Globus pallidus (tissue), 1 donor: ENCODE measurements around the gene ACAP2.

Experiments
- DNase-seq: peaks from one replicate; pipeline ENCODE4 v3.0.0-alpha.2; 2015; ENCODE audit warnings: low spot score

ACAP2 gene

GRCh38 chr3:195259475-195260279 lies 183.1 kb downstream of the ACAP2 start:
- DNase-seq, result peak; percentile 62

DNA sequence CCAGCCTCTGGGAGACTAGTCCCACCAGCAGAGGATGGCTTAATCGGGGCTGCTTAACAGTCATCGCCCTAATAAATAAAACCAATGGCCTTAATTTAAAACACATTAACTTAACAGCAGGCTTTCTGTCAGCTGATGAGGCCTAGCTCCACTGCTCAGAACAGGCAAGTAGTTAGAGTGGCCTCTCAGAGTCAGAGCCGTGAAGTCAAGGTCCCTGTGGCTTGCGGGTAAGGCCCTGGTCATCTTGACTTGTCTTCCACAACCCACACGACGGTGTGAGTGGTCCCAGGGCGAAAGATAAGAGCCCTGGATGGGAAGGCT lies 183.7 kb downstream of the ACAP2 start:
- no peak for DNase-seq

- no peak for DNase-seq
Observed at GRCh38 chr3:195258449-195259153, 184.2 kb downstream of the ACAP2 start.

GRCh38 chr3:195257454-195258448 lies 185.1 kb downstream of the ACAP2 start:
- DNase-seq, result no peak

GRCh38 chr3:195256639-195257453 lies 186.0 kb downstream of the ACAP2 start:
- DNase-seq, result no peak

GRCh38 chr3:195255571-195256501 lies 187.0 kb downstream of the ACAP2 start:
- no peak for DNase-seq

GRCh38 chr3:195255176-195255500 lies 187.7 kb downstream of the ACAP2 start:
- no peak for DNase-seq

- no peak for DNase-seq
Observed at GRCh38 chr3:195254454-195255175, 188.2 kb downstream of the ACAP2 start.

DNA sequence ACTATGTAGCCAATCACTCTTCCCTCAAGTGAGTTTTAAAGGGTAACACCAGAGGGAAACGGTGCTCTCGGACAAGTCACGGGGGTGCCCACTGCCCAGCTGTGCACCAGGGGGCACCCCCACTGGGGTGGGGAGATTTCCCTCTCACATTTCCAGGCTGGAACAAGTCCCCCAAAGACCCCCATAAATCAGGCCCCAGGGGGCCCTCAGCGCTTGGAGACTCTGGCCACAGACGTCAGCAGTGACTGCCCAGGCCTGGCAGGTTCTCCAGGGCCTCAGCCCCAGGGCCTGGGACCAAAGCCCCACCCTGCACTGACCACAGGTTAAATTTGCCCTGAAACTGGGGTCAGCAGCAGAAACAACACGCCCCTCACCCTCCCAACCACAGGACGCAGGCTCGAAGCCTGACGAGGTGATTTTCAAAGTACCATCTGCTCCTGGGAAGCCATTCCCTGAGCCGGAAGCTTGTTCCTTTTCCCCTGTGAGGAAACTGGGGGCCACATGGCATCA lies 188.8 kb downstream of the ACAP2 start:
- no peak for DNase-seq

DNA sequence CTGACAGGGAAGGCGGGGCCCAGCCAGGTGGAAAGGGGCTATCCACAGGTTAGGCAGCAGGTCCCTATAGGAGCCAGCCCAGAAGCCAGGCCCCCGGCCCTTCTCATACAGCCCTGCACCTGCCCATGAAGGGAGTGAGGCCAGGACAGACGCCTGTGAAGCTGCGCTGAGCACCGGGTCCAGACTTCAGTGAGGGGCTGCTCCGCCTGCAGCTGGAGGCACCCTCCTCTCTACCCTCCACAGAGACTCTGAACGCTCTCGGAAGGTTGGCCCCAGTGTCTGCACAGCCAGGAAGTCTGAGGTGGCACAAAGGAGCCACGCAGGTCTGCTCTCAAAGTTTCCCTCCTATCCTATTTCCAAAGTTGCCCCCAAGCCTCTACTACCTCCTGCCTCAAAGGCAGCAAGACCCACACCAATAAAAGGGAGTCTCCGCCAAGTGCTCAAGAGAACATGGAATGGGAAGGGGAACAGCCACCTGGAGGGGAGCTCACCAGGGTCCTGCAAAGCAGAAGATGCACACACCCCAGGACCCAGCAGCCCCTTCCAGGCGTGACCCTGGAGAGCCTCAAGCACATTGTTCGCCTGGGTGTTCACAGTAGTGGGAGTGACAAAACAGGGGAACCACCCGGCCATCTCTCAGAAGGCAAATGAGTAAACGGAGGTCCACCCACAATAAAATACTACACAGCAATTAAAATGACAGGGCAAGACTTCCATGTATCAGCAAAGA lies 191.3 kb downstream of the ACAP2 start:
- DNase-seq, result no peak

- no peak for DNase-seq
Observed at GRCh38 chr3:195250473-195251251, 192.2 kb downstream of the ACAP2 start.

GRCh38 chr3:195249858-195250464 lies 192.9 kb downstream of the ACAP2 start:
- DNase-seq, result no peak

GRCh38 chr3:195249057-195249770 lies 193.6 kb downstream of the ACAP2 start:
- no peak for DNase-seq

- DNase-seq, result no peak
Observed at GRCh38 chr3:195248281-195248680, 194.5 kb downstream of the ACAP2 start.

GRCh38 chr3:195247863-195248189 lies 195.0 kb downstream of the ACAP2 start:
- DNase-seq, result no peak

GRCh38 chr3:195247086-195247862 lies 195.5 kb downstream of the ACAP2 start:
- DNase-seq, result no peak
